ENCODE data around the gene PASK. TPM values are rescaled to one million over a fixed set of nuclear protein-coding genes. Genes with fewer than 3 reads are reported as not detected.

Gene PASK
- total RNA-seq, 1 experiment from 2014 or later, result 51.6 TPM

DNA sequence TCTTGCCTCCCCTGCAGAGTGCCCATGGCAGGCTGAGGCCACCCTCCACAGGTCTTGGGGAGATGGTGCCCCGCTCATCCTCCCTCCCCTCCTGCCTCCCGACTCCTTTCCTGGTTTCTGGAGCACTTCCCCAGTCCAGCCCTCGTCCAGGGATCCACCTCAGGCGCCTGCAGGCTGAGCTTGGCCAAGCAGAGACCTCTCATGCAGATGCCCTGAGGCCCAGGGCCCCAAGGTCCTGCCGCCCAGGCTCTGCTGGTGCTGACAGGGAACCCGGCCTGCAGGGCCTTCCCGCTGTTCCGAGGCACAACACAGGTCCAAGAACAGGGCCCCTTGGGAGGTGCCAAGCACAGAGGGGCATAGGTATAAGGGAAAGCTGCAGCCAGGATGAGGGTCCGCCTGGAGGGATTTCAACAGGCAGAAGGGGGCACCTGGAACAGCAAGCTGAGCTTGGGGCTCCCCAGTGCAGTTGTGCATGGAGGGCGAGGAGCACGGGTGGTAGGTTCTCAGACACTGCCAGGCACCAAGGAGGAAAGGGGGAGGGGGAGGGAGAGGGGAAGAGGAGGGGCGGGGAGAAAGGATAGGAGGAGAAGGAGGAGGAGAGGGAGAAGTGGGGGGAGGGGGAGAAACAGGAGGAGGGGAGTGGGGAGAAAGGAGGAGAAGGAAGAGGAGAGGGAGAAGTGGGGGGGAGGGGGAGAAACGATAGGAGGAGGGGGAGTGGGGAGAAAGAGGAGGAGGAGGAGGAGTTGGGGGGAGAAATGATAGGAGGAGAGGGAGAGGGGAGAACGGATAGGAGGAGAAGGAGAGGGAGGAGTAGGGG is 38.0 kb upstream of the PASK start:
- H3K36me3 ChIP-seq (ENCODE audit: control insufficient read depth, insufficient read depth, low read length), result no peaks in the 10 kb centered on the region
- ATAC-seq, result no peak
- in situ Hi-C loops (cut with HindIII; ENCODE audit: low pct_unique_long_range_greater_than_20kb, low sequenced_read_pairs), result no loop called here
- no peaks in the 10 kb centered on the region for H3K9me3 ChIP-seq (ENCODE audit: control insufficient read depth, insufficient read depth, low read depth, low read length)
- ChIA-PET CTCF (no interaction called here), POLR2A (interaction anchor here (0.5 kb wide), 1 partner anchor 304 kb away, joined by 3 read pairs; no protein-coding TSS in a partner anchor)
- no peak overlapping the region for H3K27ac ChIP-seq (ENCODE audit: low read length)
- DNase-seq (ENCODE audit: low read depth, low spot score), result no peak
- no peak for TF ChIP-seq TCF7L2 (IDR thresholded peaks at IDR 0.05; ENCODE audit: low read depth, low read length)
- TF ChIP-seq, protein P1, sequence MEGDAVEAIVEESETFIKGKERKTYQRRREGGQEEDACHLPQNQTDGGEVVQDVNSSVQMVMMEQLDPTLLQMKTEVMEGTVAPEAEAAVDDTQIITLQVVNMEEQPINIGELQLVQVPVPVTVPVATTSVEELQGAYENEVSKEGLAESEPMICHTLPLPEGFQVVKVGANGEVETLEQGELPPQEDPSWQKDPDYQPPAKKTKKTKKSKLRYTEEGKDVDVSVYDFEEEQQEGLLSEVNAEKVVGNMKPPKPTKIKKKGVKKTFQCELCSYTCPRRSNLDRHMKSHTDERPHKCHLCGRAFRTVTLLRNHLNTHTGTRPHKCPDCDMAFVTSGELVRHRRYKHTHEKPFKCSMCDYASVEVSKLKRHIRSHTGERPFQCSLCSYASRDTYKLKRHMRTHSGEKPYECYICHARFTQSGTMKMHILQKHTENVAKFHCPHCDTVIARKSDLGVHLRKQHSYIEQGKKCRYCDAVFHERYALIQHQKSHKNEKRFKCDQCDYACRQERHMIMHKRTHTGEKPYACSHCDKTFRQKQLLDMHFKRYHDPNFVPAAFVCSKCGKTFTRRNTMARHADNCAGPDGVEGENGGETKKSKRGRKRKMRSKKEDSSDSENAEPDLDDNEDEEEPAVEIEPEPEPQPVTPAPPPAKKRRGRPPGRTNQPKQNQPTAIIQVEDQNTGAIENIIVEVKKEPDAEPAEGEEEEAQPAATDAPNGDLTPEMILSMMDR (IDR thresholded peaks at IDR 0.05), result no peak
- TF ChIP-seq POLR2AphosphoS5 (IDR thresholded peaks at IDR 0.05; ENCODE audit: low read depth, low read length), result no peak
- TF ChIP-seq SIN3A (IDR thresholded peaks at IDR 0.05; ENCODE audit: borderline replicate concordance, insufficient read depth, low read depth, low read length), result no peak
- TF ChIP-seq, protein P2, sequence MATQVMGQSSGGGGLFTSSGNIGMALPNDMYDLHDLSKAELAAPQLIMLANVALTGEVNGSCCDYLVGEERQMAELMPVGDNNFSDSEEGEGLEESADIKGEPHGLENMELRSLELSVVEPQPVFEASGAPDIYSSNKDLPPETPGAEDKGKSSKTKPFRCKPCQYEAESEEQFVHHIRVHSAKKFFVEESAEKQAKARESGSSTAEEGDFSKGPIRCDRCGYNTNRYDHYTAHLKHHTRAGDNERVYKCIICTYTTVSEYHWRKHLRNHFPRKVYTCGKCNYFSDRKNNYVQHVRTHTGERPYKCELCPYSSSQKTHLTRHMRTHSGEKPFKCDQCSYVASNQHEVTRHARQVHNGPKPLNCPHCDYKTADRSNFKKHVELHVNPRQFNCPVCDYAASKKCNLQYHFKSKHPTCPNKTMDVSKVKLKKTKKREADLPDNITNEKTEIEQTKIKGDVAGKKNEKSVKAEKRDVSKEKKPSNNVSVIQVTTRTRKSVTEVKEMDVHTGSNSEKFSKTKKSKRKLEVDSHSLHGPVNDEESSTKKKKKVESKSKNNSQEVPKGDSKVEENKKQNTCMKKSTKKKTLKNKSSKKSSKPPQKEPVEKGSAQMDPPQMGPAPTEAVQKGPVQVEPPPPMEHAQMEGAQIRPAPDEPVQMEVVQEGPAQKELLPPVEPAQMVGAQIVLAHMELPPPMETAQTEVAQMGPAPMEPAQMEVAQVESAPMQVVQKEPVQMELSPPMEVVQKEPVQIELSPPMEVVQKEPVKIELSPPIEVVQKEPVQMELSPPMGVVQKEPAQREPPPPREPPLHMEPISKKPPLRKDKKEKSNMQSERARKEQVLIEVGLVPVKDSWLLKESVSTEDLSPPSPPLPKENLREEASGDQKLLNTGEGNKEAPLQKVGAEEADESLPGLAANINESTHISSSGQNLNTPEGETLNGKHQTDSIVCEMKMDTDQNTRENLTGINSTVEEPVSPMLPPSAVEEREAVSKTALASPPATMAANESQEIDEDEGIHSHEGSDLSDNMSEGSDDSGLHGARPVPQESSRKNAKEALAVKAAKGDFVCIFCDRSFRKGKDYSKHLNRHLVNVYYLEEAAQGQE (IDR thresholded peaks at IDR 0.05; ENCODE audit: insufficient read depth in 1 of 2, low read depth in 2 of 2, low read length in 1 of 2), result no peak
- H3K4me3 ChIP-seq (ENCODE audit: low read depth in 2 of 2, low read length in 2 of 2), result no peak overlapping the region
- no peaks in the 10 kb centered on the region; the same call in 1 of the 2 replicates for H3K4me1 ChIP-seq (ENCODE audit: control insufficient read depth, insufficient read depth, low read length)
- BruUV-seq (replicated peaks), result no TSS peak
- no peaks in the 10 kb centered on the region for H3K27me3 ChIP-seq (ENCODE audit: control insufficient read depth, insufficient read depth, low read length)
- intact Hi-C loops (cut with micrococcal nuclease; ENCODE audit: unreplicated experiment), result no loop called here

DNA sequence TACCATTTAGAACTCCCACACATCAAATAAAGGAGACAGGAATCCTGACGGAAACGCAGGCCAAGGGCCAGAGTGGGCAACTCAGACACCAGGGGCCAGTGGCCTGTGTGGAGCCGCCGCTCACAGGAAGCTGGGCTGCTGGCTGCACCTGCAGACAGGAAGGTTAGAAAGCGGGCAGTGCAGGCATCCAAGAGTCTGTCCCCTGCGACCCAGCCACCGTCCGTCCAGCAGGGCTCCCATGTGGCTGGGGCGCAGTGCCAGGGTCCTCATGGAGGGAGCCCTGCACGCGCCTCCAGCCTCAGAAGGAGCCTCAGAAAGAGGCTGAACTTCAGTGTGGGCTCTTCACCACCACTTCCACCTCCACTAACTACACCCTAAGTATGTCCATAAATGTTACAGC is 36.7 kb upstream of the PASK start:
- in situ Hi-C loops (cut with HindIII; ENCODE audit: low pct_unique_long_range_greater_than_20kb, low sequenced_read_pairs), result no loop called here
- ATAC-seq, result no peak
- intact Hi-C loops (cut with micrococcal nuclease; ENCODE audit: unreplicated experiment), result no loop called here
- TF ChIP-seq, protein P1 (IDR thresholded peaks at IDR 0.05), result no peak
- TF ChIP-seq, protein P2 (IDR thresholded peaks at IDR 0.05; ENCODE audit: insufficient read depth in 1 of 2, low read depth in 2 of 2, low read length in 1 of 2), result no peak
- no peak for TF ChIP-seq POLR2AphosphoS5 (IDR thresholded peaks at IDR 0.05; ENCODE audit: low read depth, low read length)
- TF ChIP-seq TCF7L2 (IDR thresholded peaks at IDR 0.05; ENCODE audit: low read depth, low read length), result no peak
- no peak for TF ChIP-seq SIN3A (IDR thresholded peaks at IDR 0.05; ENCODE audit: borderline replicate concordance, insufficient read depth, low read depth, low read length)
- H3K27me3 ChIP-seq (ENCODE audit: control insufficient read depth, insufficient read depth, low read length), result no peaks in the 10 kb centered on the region
- H3K9me3 ChIP-seq (ENCODE audit: control insufficient read depth, insufficient read depth, low read depth, low read length), result no peaks in the 10 kb centered on the region
- no peaks in the 10 kb centered on the region; the same call in 1 of the 2 replicates for H3K4me1 ChIP-seq (ENCODE audit: control insufficient read depth, insufficient read depth, low read length)
- DNase-seq (ENCODE audit: low read depth, low spot score), result no peak
- POLR2A ChIA-PET, result no interaction called here
- no peak overlapping the region for H3K4me3 ChIP-seq (ENCODE audit: low read depth in 2 of 2, low read length in 2 of 2)
- CTCF ChIA-PET, result no interaction called here
- H3K36me3 ChIP-seq (ENCODE audit: control insufficient read depth, insufficient read depth, low read length), result no peaks in the 10 kb centered on the region
- no peak overlapping the region for H3K27ac ChIP-seq (ENCODE audit: low read length)
- no TSS peak for BruUV-seq (replicated peaks)
